GM21447 (cell line): ENCODE data around the gene UNC79.

Source experiments
- ATAC-seq: cut with Tn5 transposase; IDR thresholded peaks from one replicate; pipeline ENCODE4 v1.9.1; 2021; ENCODE audit not compliant: unreplicated experiment

UNC79 gene

DNA sequence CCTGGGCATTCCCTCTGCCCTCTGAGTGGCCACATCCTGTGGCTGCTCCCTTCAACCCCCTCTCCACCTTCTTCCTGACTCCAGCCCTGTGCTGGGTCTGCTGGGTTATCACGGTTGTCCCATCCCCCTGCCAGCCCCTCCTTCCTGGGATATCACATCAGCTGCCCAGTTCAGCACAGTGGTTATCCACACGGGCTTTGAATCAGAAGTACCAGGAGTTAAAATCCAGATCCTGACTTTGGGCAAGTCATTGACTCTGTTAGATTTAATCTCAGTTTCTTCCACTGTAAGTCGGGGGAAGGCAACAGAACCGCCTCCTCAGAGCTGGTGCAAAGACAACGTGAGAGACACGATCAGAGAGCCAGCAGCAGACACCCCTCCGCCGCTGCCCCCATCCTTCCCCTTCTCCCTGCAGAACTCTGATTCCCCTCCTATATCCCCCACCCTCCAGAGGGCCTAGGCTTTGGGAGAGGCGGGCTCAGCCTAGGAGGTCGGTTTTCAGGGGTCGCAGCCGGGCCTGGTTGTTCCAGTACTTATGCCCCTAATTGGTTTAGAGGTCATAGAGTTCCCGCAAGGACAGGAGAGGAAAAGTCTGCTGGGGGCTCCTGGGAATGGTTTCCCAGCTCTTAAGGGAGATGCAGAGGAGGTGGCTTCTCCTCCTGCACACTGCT, 315.0 kb downstream of the UNC79 start:
- ATAC-seq = no peak

DNA sequence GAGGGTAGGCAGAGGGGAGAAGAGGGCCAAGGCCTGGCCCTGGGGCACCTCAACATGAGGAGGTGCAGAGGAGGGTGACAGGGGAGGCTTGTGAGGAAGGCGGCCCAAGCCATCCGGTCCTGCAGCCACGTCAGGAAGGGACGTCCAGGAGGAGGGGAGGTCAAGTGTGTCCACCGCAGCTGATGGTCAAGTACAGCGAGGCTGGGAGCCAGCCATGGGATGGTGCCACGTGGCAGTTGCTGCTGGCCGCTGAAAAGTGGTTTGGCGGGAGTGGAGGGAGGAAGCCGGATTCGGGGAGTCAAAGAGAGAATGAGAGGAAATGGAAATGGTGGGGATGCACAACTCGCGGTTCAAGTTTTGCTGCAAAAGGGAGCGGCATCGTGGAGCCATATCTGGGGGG, 316.4 kb downstream of the UNC79 start:
- no peak for ATAC-seq

DNA sequence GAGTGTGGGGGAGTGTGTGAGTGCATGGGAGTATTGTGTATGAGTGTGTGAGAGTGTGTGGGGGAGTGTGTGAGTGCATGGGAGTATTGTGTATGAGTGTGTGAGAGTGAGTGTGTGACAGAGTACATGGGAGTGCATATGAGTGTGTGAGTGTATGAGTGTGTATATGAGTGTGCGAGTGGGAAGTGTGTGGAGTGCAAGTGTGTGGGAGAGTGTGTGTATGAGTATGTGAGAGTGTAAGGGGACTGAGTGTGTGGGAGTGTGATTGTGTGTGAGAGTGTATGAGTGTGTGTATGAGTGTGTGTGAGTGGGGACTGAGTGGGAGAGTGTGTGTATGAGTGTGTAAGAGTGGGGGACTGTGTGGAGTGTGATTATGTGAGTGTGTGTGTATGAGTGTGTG, 316.8 kb downstream of the UNC79 start:
- ATAC-seq = no peak

DNA sequence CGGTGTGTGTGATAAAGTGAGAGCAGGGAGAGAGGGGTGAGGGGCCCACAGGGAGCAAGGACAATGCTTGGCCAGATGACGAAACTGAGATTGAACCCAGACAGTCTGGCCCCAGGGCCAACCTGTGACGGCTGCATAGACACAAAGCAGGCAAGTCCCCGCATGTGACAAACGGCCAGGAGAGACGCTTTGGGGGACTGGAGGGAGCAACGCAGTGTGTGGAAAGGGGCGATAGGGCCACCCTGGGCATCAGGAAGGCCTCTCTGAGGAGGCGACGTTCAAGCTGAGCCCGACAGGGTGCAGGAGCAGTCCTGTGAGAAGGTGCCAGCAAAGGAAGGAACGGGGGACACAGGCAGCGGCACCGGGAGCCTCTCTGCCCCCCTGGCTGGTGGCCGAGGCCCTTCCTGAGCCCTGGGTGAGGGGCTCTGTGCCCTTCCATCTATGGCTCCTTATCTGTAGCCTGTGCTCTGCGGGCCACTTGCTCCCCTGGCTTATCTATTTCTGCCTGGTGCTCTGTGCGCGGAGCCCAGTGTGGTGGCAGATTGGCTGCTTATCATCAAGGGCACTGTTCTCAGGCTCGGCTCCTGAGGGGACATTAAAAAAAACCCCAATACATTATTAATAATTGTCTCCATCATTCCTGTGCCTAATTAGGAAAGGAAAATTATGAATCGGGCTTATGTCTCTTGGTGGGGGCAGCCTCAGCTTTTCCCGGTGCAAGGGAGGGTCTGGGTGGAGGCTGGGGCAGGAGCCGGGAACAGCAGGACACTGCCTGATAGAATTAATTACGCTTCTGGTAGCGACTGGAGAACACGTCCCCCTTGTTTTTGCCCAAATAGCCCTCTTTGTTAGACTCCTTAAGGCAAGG, 317.7 kb downstream of the UNC79 start:
- no peak for ATAC-seq

DNA sequence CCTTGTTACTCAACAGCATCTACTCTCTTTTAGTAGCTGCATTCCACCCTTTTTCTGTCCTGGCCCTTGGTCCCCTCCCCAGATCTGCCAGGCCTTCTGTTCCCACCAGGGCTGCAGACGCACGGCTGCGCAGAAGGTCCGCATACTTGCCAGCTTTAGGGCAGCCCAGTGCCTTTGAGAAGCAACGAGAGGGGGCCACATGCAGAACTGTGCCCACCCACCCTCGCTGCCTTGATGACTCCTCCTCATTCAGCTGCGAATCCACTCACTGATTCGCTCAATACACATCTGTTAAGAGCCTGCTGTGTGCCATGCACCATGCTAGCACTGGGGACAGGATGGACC, 318.3 kb downstream of the UNC79 start:
- no peak for ATAC-seq

DNA sequence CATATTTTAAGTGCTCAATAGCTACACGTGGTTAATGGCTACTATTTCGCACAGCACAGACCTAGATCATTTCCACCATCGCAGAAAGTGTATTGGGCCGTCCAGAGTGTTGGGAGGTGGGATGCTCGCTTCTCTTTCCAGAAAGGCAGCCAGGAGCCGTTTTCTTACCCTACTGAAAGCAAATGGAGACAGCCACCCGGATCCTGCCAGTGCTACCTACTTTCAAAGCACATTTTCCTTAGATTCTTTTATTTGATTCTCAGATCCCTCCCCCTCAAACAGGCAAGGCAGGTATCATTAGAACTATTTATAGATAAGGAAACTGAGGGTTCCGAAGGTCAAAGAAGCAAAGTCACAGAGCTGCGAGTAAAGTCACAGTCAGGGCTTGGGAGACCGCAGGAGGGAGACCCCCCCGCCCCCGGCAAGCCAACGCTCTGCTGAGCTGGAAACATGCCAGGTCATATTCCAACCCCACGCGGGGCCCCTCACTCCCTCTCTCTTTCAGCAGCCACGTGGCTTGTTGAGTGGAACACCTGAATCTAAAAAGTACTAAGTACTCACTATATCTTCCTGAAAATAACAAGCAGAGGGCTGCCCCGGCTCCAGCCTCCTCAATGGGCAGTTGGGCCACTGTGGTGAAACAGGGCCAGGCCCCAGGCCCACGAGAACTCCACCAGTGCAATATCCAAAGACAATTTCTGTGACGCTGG, 321.4 kb downstream of the UNC79 start:
- no peak for ATAC-seq

DNA sequence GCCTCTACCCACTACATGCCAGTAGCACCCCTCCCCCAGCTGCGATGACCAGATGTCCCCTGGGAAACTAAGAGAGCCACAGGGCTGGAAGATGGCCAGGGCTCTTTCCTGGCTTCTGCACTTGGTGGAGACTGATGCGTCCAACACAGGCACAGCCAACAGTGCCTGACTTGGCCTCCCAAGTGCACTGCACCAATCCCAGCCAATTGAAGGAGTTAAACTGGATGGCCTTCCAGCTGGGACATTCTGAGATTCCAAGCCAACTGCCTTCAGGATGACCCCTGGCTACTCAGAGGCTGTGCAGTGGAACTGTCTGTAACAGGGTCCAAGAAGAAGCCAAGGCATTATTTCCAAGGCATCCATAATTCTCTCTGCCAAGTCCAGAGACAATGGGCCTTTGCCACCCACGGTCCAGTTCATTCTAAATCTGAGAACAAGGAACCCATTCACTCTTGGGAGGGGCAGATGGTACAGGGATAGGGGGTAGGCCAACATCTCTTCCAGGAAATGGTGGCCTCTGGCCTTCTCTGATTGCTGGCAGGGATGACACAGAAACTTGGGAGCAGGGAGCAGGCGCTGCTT, 322.3 kb downstream of the UNC79 start:
- ATAC-seq = no peak

DNA sequence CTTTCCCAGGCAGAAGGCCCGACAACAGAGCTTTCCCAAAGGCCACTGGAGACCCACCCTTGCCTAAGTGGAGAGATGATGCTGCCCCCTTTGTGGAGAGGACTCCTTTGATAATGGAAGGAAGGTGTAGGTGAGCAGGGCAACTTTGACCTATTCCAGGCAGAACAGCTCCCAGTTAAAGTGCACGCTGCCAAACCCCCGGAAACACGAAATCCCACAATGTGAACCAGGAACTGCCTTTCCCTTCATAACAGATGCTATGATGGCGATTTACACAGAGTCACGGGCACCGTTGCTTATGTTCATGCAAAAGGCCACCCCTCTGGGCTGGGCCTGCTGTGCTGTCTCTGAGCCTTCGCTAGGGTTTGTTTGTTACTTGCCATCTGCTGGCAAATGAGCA, 322.9 kb downstream of the UNC79 start:
- no peak for ATAC-seq

DNA sequence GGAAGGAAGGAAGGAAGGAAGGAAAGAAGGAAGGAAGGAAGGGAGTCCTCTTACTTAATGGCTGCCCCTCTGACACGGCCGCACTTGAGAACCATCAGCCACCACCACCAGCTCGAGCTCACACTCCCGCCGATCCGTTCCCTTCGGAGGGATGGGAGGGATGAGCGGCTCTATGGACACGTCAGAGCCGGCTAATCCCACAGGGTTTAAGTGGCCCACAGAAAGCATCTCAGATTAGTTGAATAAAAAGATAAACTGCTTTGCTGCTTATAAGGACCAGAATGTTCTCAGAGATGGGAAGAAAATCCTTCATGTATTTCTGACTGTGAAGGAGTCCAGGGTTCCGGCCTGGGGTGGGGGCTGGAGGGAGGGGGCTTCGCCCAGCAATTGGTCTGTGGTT, 326.5 kb downstream of the UNC79 start:
- ATAC-seq = no peak
